GM12891 (cell line): ENCODE data around the gene HDAC9.

Experiments
- PAX5 ChIP-seq: IDR thresholded peaks from 2 replicates; pipeline ENCODE4 v1.6.1; 2011; ENCODE audit warnings: low read length, moderate library complexity, mild to moderate bottlenecking; ENCODE audit not compliant: insufficient read depth, severe bottlenecking
- POLR2A ChIP-seq: IDR thresholded peaks from 2 replicates; pipeline ENCODE4 v1.6.1; 2011; ENCODE audit warnings: low read depth, low read length, control low read depth
- POLR2AphosphoS5 ChIP-seq: IDR thresholded peaks from 2 replicates; pipeline ENCODE4 v1.6.1; 2011; ENCODE audit warnings: low read depth, low read length, control low read depth
- TAF1 ChIP-seq: IDR thresholded peaks from 2 replicates; pipeline ENCODE4 v1.6.1; 2011; ENCODE audit warnings: low read depth, low read length, control low read depth

GRCh38 chr7:18843979-18844378, 348.4 kb downstream of the HDAC9 start:
- TF ChIP-seq POLR2AphosphoS5 = no peak
- TF ChIP-seq POLR2A = no peak
- TF ChIP-seq TAF1 = no peak
- no peak for TF ChIP-seq PAX5
